Lower leg skin (tissue), 3 donors: Measurements from ENCODE around the gene GAL3ST2.

ENCODE experiments used
- CTCF ChIP-seq, 3 donors: fragments of 450-650 bp; IDR thresholded peaks; one replicate each; pipeline ENCODE4 v1.5.1; 2016; ENCODE audit warnings: antibody characterized with exemption in 3 of 3, mild to moderate bottlenecking in 3 of 3, moderate library complexity in 2 of 3
- POLR2A ChIP-seq, 2 donors: fragments of 450-650 bp; IDR thresholded peaks; one replicate each; pipeline ENCODE4 v1.6.1; 2016 to 2017; ENCODE audit warnings: antibody characterized with exemption in 2 of 2, mild to moderate bottlenecking in 1 of 2, moderate library complexity in 1 of 2

DNA sequence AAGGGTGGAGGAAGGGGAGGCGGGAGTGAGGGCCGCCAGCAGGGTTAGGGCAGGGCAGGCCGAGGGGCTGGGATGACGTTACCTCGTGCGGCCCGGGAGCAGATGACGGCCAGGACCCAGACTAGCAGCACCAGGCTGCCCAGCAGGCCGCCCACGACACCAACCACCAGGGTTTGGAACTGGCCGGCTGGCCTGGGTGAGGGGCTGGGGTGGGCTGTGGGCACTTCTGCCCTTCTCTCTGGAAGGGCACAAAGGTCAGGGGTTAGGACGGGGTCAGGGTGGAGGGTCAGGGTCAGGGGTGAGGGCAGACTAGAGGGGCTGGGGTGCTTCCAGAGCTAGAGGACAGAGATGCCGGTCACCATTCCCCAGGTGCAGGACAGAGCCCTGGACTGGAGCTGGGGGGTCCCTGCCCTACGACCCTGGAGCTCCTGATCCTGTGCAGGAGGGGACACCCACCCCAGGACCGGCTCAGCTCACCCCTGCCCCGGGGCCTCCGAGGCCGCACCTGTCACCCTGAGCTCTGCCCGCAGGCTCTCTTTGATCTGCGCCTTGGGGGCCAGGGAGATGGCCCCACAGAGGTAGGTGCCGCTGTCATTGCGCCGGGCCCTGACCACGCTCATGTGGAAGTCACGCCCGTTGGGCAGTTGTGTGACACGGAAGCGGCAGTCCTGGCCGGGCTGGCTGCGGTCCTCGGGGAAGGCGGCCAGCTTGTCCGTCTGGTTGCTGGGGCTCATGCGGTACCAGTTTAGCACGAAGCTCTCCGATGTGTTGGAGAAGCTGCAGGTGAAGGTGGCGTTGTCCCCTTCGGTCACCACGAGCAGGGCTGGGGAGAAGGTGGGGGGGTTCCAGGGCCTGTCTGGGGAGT, 75.7 kb downstream of the GAL3ST2 start:
- TF ChIP-seq CTCF (IDR thresholded peaks at IDR 0.05), result no peak
- no peak for TF ChIP-seq POLR2A (IDR thresholded peaks at IDR 0.05)
